Measurements from ENCODE around the gene TM9SF1.

DNA sequence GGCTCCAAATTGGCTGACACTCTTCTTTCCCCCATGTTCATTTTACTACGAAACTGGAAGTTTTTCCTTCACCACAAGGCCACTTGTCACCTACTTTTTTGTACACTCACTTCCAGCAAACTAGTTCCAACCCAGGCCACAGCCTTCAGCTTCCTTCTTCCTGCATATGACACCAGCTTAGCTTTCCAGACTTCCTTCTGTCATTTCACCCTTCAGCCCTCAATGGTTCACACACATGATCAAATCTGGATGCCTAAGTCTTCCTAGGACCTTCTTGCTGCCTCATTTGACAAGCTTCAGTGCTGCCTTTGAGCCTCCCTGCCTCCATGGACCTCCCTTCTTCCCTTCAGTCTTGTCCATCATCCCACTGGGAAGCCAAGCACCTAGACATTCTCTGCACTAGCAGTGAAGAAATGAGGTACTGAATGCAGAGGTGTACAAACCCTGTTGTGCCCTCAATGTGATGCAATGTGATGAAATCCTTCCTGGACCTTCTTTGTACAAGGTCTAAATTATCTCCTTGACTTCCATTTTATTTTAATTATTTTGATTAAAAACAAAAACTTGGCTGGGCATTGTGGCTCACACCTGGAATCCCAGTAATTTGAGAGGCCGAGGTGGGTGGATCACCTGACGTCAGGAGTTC, 27.6 kb downstream of the TM9SF1 start:
- TF ChIP-seq CEBPB (IDR thresholded peaks at IDR 0.05) (no peak), CBX8 (IDR thresholded peaks at IDR 0.05) (no peak), POLR2A (IDR thresholded peaks at IDR 0.05; ENCODE audit: low read length) (no peak), REST (IDR thresholded peaks at IDR 0.05) (no peak), EP300 (IDR thresholded peaks at IDR 0.05) (no peak), USF2 (IDR thresholded peaks at IDR 0.05) (no peak), BHLHE40 (IDR thresholded peaks at IDR 0.05; ENCODE audit: low read depth, low read length) (no peak), ELK1 (IDR thresholded peaks at IDR 0.05; ENCODE audit: low read depth, low read length) (no peak)
- TF ChIP-seq, protein P1, sequence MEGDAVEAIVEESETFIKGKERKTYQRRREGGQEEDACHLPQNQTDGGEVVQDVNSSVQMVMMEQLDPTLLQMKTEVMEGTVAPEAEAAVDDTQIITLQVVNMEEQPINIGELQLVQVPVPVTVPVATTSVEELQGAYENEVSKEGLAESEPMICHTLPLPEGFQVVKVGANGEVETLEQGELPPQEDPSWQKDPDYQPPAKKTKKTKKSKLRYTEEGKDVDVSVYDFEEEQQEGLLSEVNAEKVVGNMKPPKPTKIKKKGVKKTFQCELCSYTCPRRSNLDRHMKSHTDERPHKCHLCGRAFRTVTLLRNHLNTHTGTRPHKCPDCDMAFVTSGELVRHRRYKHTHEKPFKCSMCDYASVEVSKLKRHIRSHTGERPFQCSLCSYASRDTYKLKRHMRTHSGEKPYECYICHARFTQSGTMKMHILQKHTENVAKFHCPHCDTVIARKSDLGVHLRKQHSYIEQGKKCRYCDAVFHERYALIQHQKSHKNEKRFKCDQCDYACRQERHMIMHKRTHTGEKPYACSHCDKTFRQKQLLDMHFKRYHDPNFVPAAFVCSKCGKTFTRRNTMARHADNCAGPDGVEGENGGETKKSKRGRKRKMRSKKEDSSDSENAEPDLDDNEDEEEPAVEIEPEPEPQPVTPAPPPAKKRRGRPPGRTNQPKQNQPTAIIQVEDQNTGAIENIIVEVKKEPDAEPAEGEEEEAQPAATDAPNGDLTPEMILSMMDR (IDR thresholded peaks at IDR 0.05) = no peak
- TF ChIP-seq, protein P2, sequence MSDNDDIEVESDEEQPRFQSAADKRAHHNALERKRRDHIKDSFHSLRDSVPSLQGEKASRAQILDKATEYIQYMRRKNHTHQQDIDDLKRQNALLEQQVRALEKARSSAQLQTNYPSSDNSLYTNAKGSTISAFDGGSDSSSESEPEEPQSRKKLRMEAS (IDR thresholded peaks at IDR 0.05) = no peak
